ENCODE measurements around the gene OR13C4.

GRCh38 chr9:104556830-104557634, 30.0 kb upstream of the OR13C4 start:
- no peak for TF ChIP-seq CTCF (IDR thresholded peaks at IDR 0.05; ENCODE audit: borderline replicate concordance, extremely low read depth, low read length, poor library complexity, severe bottlenecking)
- TF ChIP-seq EZH2 (IDR thresholded peaks at IDR 0.05; ENCODE audit: borderline replicate concordance, low read depth, low read length, severe bottlenecking) = no peak

All from DND-41 (cell line).